Mesenchymal stem cell (in vitro differentiated cells and primary cell): ENCODE results near the gene CSNK1D.

Experiments
- DNase-seq: peaks from one replicate; pipeline ENCODE4 v3.0.0-alpha.2; 2013
- H2AFZ ChIP-seq: one replicate; pipeline ENCODE4 v1.6.1; 2013; ENCODE audit warnings: low read depth, mild to moderate bottlenecking, control low read depth, inconsistent platforms, low read length, moderate library complexity
- H2AK5ac ChIP-seq: 2 replicates; pipeline ENCODE4 v1.6.1; 2013; ENCODE audit warnings: low read length, moderate library complexity, mild to moderate bottlenecking, inconsistent platforms; ENCODE audit not compliant: severe bottlenecking
- H2BK120ac ChIP-seq: one replicate; pipeline ENCODE4 v1.6.1; 2013; ENCODE audit warnings: low read depth, mild to moderate bottlenecking, inconsistent platforms, low read length, moderate library complexity
- H2BK12ac ChIP-seq, 2 experiments: one replicate each; pipeline ENCODE4 v1.6.1; 2013; ENCODE audit warnings: inconsistent platforms in 2 of 2, low read length in 2 of 2, mild to moderate bottlenecking in 2 of 2, moderate library complexity in 2 of 2, control low read depth in 1 of 2
- H2BK15ac ChIP-seq: one replicate; pipeline ENCODE4 v1.6.1; 2013; ENCODE audit warnings: mild to moderate bottlenecking, low read depth, inconsistent platforms; ENCODE audit not compliant: poor library complexity, severe bottlenecking
- H2BK5ac ChIP-seq: 2 replicates; pipeline ENCODE4 v1.6.1; 2013; ENCODE audit warnings: low read depth, mild to moderate bottlenecking, low read length, control low read depth, inconsistent platforms; ENCODE audit not compliant: poor library complexity, severe bottlenecking
- H3K14ac ChIP-seq, 2 experiments: one replicate each; pipeline ENCODE4 v1.6.1; 2013; ENCODE audit warnings: inconsistent platforms in 2 of 2, low read length in 2 of 2, control low read depth in 1 of 2, mild to moderate bottlenecking in 1 of 2, moderate library complexity in 1 of 2
- H3K18ac ChIP-seq, 2 experiments: one replicate each; pipeline ENCODE4 v1.6.1; 2013; ENCODE audit warnings: inconsistent platforms in 2 of 2, low read length in 2 of 2, control low read depth in 1 of 2, low read depth in 1 of 2, mild to moderate bottlenecking in 1 of 2
- H3K23ac ChIP-seq, 2 experiments: one replicate each; pipeline ENCODE4 v1.6.1; 2013; ENCODE audit warnings: inconsistent platforms in 2 of 2, low read length in 2 of 2, mild to moderate bottlenecking in 2 of 2, moderate library complexity in 2 of 2, control low read depth in 1 of 2
- H3K27ac ChIP-seq: 2 replicates; pipeline ENCODE4 v1.5.1; 2013; ENCODE audit warnings: mild to moderate bottlenecking, moderate library complexity, low read length, control low read depth, inconsistent platforms; ENCODE audit not compliant: poor library complexity, severe bottlenecking
- H3K27me3 ChIP-seq, 2 experiments: 2 replicates each; pipeline versions ENCODE4 v1.6.1 to v1.7.0; 2013; ENCODE audit warnings: low read length in 2 of 2, mild to moderate bottlenecking in 2 of 2, moderate library complexity in 2 of 2, control low read depth in 1 of 2, inconsistent platforms in 1 of 2; ENCODE audit not compliant: control insufficient read depth in 1 of 2, insufficient read depth in 1 of 2
- H3K36me3 ChIP-seq, 2 experiments: 2 replicates each; pipeline versions ENCODE4 v1.6.1 to v1.7.0; 2013; ENCODE audit warnings: low read length in 2 of 2, control low read depth in 1 of 2, inconsistent platforms in 1 of 2, low read depth in 1 of 2, mild to moderate bottlenecking in 1 of 2; ENCODE audit not compliant: insufficient read depth in 2 of 2, control insufficient read depth in 1 of 2
- H3K4ac ChIP-seq, 2 experiments: one replicate each; pipeline ENCODE4 v1.6.1; 2013; ENCODE audit warnings: inconsistent platforms in 2 of 2, low read length in 2 of 2, mild to moderate bottlenecking in 2 of 2, moderate library complexity in 2 of 2, control low read depth in 1 of 2, low read depth in 1 of 2
- H3K4me1 ChIP-seq: 2 replicates; pipeline ENCODE4 v1.6.1; 2013; ENCODE audit warnings: low read depth, low read length, control low read depth; ENCODE audit not compliant: control insufficient read depth, insufficient read depth
- H3K4me2 ChIP-seq: 2 replicates; pipeline ENCODE4 v1.6.1; 2013; ENCODE audit warnings: low read length, mild to moderate bottlenecking, inconsistent platforms; ENCODE audit not compliant: poor library complexity, severe bottlenecking
- H3K4me3 ChIP-seq, 2 experiments: 2 replicates each; pipeline versions ENCODE4 v1.5.1 to v1.7.0; 2013; ENCODE audit warnings: low read length in 2 of 2, mild to moderate bottlenecking in 2 of 2, control low read depth in 1 of 2, low read depth in 1 of 2; ENCODE audit not compliant: insufficient read depth in 1 of 2
- H3K79me1 ChIP-seq: replicated peaks from 2 replicates; pipeline ENCODE4 v1.6.1; 2013; ENCODE audit warnings: mild to moderate bottlenecking, control low read depth, low read length, inconsistent platforms; ENCODE audit not compliant: poor library complexity, severe bottlenecking
- H3K9ac ChIP-seq: 2 replicates; pipeline ENCODE4 v1.7.0; 2013; ENCODE audit warnings: mild to moderate bottlenecking, low read length, moderate library complexity
- H3K9me3 ChIP-seq: 2 replicates; pipeline ENCODE4 v1.7.0; 2013; ENCODE audit warnings: mild to moderate bottlenecking, low read length; ENCODE audit not compliant: control insufficient read depth
- H4K8ac ChIP-seq: one replicate; pipeline ENCODE4 v1.6.1; 2013; ENCODE audit warnings: inconsistent platforms, mild to moderate bottlenecking, low read length, moderate library complexity
- H4K91ac ChIP-seq: one replicate; pipeline ENCODE4 v1.6.1; 2013; ENCODE audit warnings: mild to moderate bottlenecking, low read length, inconsistent platforms
- WGBS: methylation state at CpG from one replicate; pipeline ENCODE4 v1.1.7; 2013; ENCODE audit warnings: mixed read lengths; 5-methylcytosine and 5-hydroxymethylcytosine counted together

The CSNK1D gene

GRCh38 chr17:82250868-82251500, 22.5 kb downstream of the CSNK1D start:
- Histone ChIP-seq H2BK5ac (no peak overlapping the region), H2BK120ac (no peak overlapping the region), H3K4ac (no peak overlapping the region), H3K23ac (no peak overlapping the region), H2AFZ (no peak overlapping the region), H2BK15ac (no peak overlapping the region), H3K4me1 (peaks cover 20% of the 10 kb centered on the region), H3K18ac (no peak overlapping the region), H2BK12ac (no peak overlapping the region), H3K27me3 (no peaks in the 10 kb centered on the region), H2AK5ac (no peak overlapping the region), H4K8ac (no peak overlapping the region), H3K36me3 (peaks cover 82 to 89% of the 10 kb centered on the region in 2 experiments), H3K27ac (no peak overlapping the region), H3K4me2 (no peak overlapping the region), H3K9me3 (no peaks in the 10 kb centered on the region), H3K14ac (no peak overlapping the region), H4K91ac (no peak overlapping the region), H3K9ac (no peak overlapping the region), H3K79me1 (peaks cover 4% of the 10 kb centered on the region), H3K4me3 (no peak overlapping the region)
- WGBS, result 96% methylated on average over 25 of the region's 25 CpGs
- DNase-seq, result no peak

DNA sequence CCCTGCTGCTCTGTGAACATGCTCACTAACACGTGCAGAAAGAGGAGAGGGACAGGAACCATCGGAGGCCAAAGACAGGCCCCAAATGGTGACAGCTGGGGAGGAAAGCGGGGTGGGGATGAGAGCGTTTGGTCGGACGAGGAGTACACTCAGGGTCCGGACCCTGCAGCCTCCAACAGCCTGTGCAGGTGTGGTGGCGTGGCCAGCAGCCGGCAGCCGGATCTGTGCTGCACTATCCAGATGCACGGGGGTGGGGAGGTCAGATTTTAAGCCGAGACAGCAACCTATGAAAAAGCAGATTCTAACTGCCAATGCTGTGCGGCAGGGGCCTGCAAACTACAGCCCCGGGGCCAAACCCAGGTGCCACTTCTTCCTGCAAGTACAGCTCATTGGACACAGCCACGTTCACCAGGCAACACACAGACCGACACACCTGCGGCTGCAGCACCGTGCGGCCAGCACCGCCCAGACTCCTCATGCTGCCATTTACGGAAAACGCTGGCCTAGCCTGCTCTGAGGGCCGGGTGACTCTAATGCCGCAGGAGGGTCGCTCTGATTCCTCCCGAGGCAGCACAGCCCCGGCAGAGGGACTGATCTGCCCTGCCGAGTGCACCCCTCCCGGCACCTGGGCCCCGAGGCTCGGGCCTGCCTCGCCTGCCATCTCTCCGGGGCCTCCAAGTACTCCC, 23.5 kb downstream of the CSNK1D start:
- Histone ChIP-seq H2AK5ac (no peak overlapping the region), H3K9ac (no peak overlapping the region), H3K9me3 (no peaks in the 10 kb centered on the region), H2BK15ac (no peak overlapping the region), H4K91ac (no peak overlapping the region), H2BK5ac (no peak overlapping the region), H3K4me3 (no peak overlapping the region), H3K27me3 (no peaks in the 10 kb centered on the region), H3K18ac (no peak overlapping the region), H2BK12ac (no peak overlapping the region), H3K4me2 (no peak overlapping the region), H3K23ac (no peak overlapping the region), H2BK120ac (no peak overlapping the region), H4K8ac (no peak overlapping the region), H2AFZ (no peak overlapping the region), H3K79me1 (peaks cover 5% of the 10 kb centered on the region), H3K4ac (no peak overlapping the region), H3K4me1 (peaks cover 26% of the 10 kb centered on the region), H3K27ac (no peak overlapping the region), H3K14ac (no peak overlapping the region), H3K36me3 (peaks cover 82 to 91% of the 10 kb centered on the region in 2 experiments)
- 96% methylated on average over 33 of the region's 33 CpGs for WGBS
- DNase-seq, result no peak

DNA sequence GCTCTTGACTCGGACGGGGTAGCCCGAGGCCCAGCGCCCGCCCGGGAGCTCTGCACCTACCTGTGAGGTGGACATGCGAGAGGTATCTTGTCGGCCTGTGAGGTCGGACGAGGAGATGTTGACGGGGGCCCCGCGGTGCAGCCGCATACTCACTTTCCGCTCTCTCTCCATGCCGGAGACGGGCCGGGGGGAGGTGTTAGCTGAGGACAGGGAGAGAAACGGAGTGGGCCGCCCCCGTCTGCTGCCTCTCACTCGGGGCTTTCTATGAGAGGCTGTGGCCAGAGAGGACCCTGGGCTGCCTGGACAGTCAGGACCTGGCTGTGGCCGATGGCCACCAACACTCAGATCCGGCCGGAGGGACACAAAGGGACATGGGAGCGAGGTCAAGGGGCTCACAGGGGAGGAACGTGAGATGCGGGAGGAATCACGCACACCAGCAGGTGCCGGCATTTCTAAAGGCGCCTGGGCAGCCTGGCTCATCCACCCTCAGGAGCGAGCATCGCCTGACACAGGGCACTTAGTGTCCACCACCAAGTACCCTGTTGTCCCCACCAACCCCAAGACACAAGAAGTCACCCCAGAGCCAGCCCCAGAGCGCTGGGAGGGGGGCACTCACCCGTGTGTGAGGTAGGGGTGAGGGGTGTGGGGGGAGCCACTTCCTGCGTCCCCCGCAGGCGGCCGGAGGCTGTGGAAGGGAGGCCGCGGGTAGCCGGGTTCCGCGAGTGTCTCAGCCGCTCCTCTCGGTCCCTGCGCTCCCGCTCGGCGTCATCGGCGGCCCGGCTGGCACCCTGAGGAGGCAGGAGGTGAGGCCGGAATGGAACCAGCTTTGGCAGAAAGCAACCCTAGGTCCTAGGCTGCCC, 24.5 kb downstream of the CSNK1D start:
- no peak overlapping the region for H3K27ac ChIP-seq
- no peak overlapping the region for H3K18ac ChIP-seq
- H2BK120ac ChIP-seq, result no peak overlapping the region
- H3K9ac ChIP-seq, result no peak overlapping the region
- no peak for DNase-seq
- H3K4me3 ChIP-seq, result no peak overlapping the region
- no peak overlapping the region for H3K23ac ChIP-seq
- no peak overlapping the region for H2AFZ ChIP-seq
- H2BK15ac ChIP-seq, result no peak overlapping the region
- no peaks in the 10 kb centered on the region for H3K9me3 ChIP-seq
- H3K4ac ChIP-seq, result no peak overlapping the region
- no peak overlapping the region for H2BK5ac ChIP-seq
- H3K4me2 ChIP-seq, result no peak overlapping the region
- peak overlapping the region in 1 of 2 experiments; percentile 18 for H3K14ac ChIP-seq
- WGBS, result 98% methylated on average over 54 of the region's 54 CpGs
- H4K8ac ChIP-seq, result no peak overlapping the region
- H4K91ac ChIP-seq, result no peak overlapping the region
- H3K4me1 ChIP-seq, result peaks cover 26% of the 10 kb centered on the region
- H2BK12ac ChIP-seq, result no peak overlapping the region
- no peak overlapping the region for H2AK5ac ChIP-seq
- H3K36me3 ChIP-seq, result peaks cover 92 to 96% of the 10 kb centered on the region in 2 experiments
- no peaks in the 10 kb centered on the region for H3K27me3 ChIP-seq
- H3K79me1 ChIP-seq, result peaks cover 5% of the 10 kb centered on the region
